Fibroblast of lung (primary cell): ENCODE results near the gene KLHL29. TPM values are rescaled to one million over a fixed set of nuclear protein-coding genes. Genes with fewer than 3 reads are reported as not detected.

Experiments
- DNase-seq, 2 donors: peaks; one replicate each; pipeline versions ENCODE4 v3.0.0 to v3.0.0-alpha.2; 2010; ENCODE audit warnings: low read depth in 2 of 2
- H2AFZ ChIP-seq: 2 replicates; pipeline ENCODE4 v1.5.1; 2012; ENCODE audit warnings: low read length, control low read depth, inconsistent platforms
- H3K27ac ChIP-seq: 2 replicates; pipeline ENCODE4 v1.5.1; 2011; ENCODE audit warnings: low read length, control low read depth; ENCODE audit not compliant: insufficient read depth
- H3K27me3 ChIP-seq: 2 replicates; pipeline ENCODE4 v1.5.1; 2011; ENCODE audit warnings: mild to moderate bottlenecking, low read length; ENCODE audit not compliant: control insufficient read depth, insufficient read depth
- H3K36me3 ChIP-seq: 2 replicates; pipeline ENCODE4 v1.5.1; 2011; ENCODE audit warnings: low read length; ENCODE audit not compliant: control insufficient read depth, insufficient read depth
- H3K4me1 ChIP-seq: 2 replicates; pipeline ENCODE4 v1.5.1; 2011; ENCODE audit warnings: low read length; ENCODE audit not compliant: control insufficient read depth, insufficient read depth; ENCODE audit errors: extremely low read depth
- H3K4me2 ChIP-seq: 2 replicates; pipeline ENCODE4 v1.5.1; 2011; ENCODE audit warnings: low read length, control low read depth; ENCODE audit not compliant: insufficient read depth; ENCODE audit errors: extremely low read depth
- H3K4me3 ChIP-seq, 4 experiments: fragments of 200-600 bp in 1 of 4; sonication (generic) in 1 of 4; replicated peaks in 1 of 4; 2 replicates each; pipeline ENCODE4 v1.5.1; 2011 to 2016; ENCODE audit warnings: low read length in 4 of 4, low read depth in 3 of 4, mild to moderate bottlenecking in 3 of 4, control low read depth in 2 of 4, inconsistent platforms in 1 of 4, mixed read lengths in 1 of 4; ENCODE audit not compliant: insufficient read depth in 1 of 4; ENCODE audit errors: control extremely low read depth in 1 of 4
- H3K79me2 ChIP-seq: 2 replicates; pipeline ENCODE4 v1.5.1; 2012; ENCODE audit warnings: mild to moderate bottlenecking, low read length, inconsistent platforms; ENCODE audit not compliant: control insufficient read depth, insufficient read depth
- H3K9ac ChIP-seq: 2 replicates; pipeline ENCODE4 v1.5.1; 2011; ENCODE audit warnings: mild to moderate bottlenecking, low read length, control low read depth; ENCODE audit not compliant: insufficient read depth
- H3K9me3 ChIP-seq: 2 replicates; pipeline ENCODE4 v1.5.1; 2012; ENCODE audit warnings: low read depth, low read length; ENCODE audit not compliant: control insufficient read depth, insufficient read depth
- H4K20me1 ChIP-seq: 2 replicates; pipeline ENCODE4 v1.5.1; 2011; ENCODE audit warnings: low read length; ENCODE audit not compliant: control insufficient read depth, insufficient read depth; ENCODE audit errors: extremely low read depth
- CTCF ChIP-seq, 2 donors: IDR thresholded peaks in 1 of 2; conservative IDR thresholded peaks in 1 of 2; 1 replicate in 1 of 2; 2 replicates in 1 of 2; pipeline ENCODE4 v1.5.1; 2011 to 2012; ENCODE audit warnings: low read length in 2 of 2, control low read depth in 1 of 2, inconsistent platforms in 1 of 2, low read depth in 1 of 2, mild to moderate bottlenecking in 1 of 2
- EZH2 ChIP-seq: IDR thresholded peaks from 2 replicates; pipeline ENCODE4 v1.5.1; 2012; ENCODE audit warnings: low read length, control low read depth, mild to moderate bottlenecking; ENCODE audit errors: missing control alignments
- polyA plus RNA-seq, 2 donors: library from polyadenylated mRNA; depleted of rRNA in 1 of 2; stranded (reverse) in 1 of 2; unstranded in 1 of 2; fragments of >200 nt; gene quantifications; 2 replicates each; pipeline ENCODE4 v1.2.1, GENCODE V29; 2011 to 2012; ENCODE audit warnings: missing spikeins in 1 of 2
- total RNA-seq: library from RNA; depleted of rRNA; stranded (reverse); fragments of >200 nt; gene quantifications from 2 replicates; pipeline ENCODE4 v1.2.1, GENCODE V29; 2014

Gene KLHL29
- total and polyA plus RNA-seq, 2 donors (not counting 1 experiment from before 2014, with no cell fraction given): 7.1 to 7.9 TPM

DNA sequence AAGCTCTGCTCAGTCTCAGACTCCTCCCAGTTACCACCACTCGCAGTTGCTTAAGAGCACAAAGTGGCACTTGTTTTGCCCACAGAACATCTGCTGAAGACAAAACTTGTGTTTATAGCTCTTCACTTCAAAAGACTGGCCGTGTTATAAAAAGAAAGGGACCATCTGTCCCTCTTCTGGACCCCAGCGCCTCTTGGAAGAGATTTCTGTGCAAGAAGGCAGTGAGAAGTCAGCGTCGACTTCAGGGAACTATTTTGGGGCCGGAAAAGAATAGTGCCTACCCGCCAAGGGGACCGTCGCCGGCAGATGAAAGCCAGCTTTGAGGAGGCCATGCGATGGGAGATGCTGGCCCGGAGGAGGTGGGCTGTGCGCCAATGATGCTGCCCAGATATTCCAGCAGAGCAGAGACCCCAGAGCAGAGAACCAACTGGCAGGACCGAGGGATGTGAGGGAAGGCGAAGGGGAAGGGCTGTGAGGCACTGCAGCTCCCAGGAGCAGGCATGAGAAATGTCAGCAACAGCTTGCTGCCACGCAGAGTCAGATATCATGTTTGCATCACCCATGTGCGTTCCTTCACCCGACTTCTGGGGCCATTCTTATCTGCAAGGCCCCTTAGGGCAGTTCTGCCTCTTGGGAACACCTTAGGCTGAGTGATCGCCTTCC, 271.1 kb downstream of the KLHL29 start:
- Histone ChIP-seq H3K36me3 (no peaks in the 10 kb centered on the region), H2AFZ (no peak overlapping the region), H3K4me1 (no peaks in the 10 kb centered on the region), H3K27me3 (no peaks in the 10 kb centered on the region), H3K79me2 (no peaks in the 10 kb centered on the region), H3K4me3 (no peak overlapping the region), H3K9ac (no peak overlapping the region), H3K27ac (no peak overlapping the region), H3K9me3 (no peaks in the 10 kb centered on the region), H4K20me1 (no peaks in the 10 kb centered on the region), H3K4me2 (no peak overlapping the region)
- peak in 1 of 2 donors; percentile 30 for DNase-seq
- no peak for TF ChIP-seq CTCF (conservative IDR thresholded peaks at IDR 0.05 in 1 of 2, IDR thresholded peaks at IDR 0.05 in 1 of 2; ENCODE audit: low read depth in 1 of 2, low read length in 2 of 2)

GRCh38 chr2:23656597-23656973, 271.6 kb downstream of the KLHL29 start:
- DNase-seq: no peak
- no peak overlapping the region for H3K4me3 ChIP-seq
- TF ChIP-seq CTCF (conservative IDR thresholded peaks at IDR 0.05 in 1 of 2, IDR thresholded peaks at IDR 0.05 in 1 of 2; ENCODE audit: low read depth in 1 of 2, low read length in 2 of 2): no peak
- TF ChIP-seq EZH2: no peak

DNA sequence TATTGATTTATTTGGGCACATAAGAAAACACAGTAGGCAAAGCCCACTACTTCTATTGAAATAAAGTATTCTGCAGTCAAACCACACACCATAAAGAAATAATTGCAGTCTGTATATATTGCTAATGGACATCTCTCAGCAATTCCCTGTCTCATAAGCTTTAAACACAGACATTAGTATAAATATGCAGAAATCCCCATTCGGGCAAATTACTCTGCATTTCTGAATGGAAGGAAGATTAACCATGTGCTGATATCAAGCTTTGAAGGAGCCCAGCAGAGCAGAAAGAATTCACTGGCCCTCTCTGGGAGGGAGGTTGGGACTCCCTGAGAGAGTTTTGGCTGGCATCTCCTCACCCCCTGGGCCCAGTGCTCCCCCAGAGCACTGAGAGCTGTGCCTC, 272.4 kb downstream of the KLHL29 start:
- Histone ChIP-seq H3K9ac (no peak overlapping the region), H3K27ac (no peak overlapping the region), H3K4me3 (no peak overlapping the region), H3K36me3 (no peaks in the 10 kb centered on the region), H3K9me3 (no peaks in the 10 kb centered on the region), H4K20me1 (no peaks in the 10 kb centered on the region), H3K4me1 (no peaks in the 10 kb centered on the region), H3K27me3 (no peaks in the 10 kb centered on the region), H3K79me2 (no peaks in the 10 kb centered on the region), H2AFZ (no peak overlapping the region), H3K4me2 (no peak overlapping the region)
- TF ChIP-seq EZH2: no peak
- TF ChIP-seq CTCF (conservative IDR thresholded peaks at IDR 0.05 in 1 of 2, IDR thresholded peaks at IDR 0.05 in 1 of 2; ENCODE audit: low read depth in 1 of 2, low read length in 2 of 2): no peak
- no peak for DNase-seq

More at GRCh38 chr2:23656597-23656973, 271.6 kb downstream of the KLHL29 start:
- no peak overlapping the region for H2AFZ ChIP-seq
- H3K9me3 ChIP-seq: no peaks in the 10 kb centered on the region
- H3K27me3 ChIP-seq: no peaks in the 10 kb centered on the region
- no peak overlapping the region for H3K4me2 ChIP-seq
- H3K9ac ChIP-seq: no peak overlapping the region
- H3K36me3 ChIP-seq: no peaks in the 10 kb centered on the region
- no peaks in the 10 kb centered on the region for H3K79me2 ChIP-seq
- no peaks in the 10 kb centered on the region for H3K4me1 ChIP-seq
- H3K27ac ChIP-seq: no peak overlapping the region
- H4K20me1 ChIP-seq: no peaks in the 10 kb centered on the region
